ENCODE data around the gene PNMA6F.

DNA sequence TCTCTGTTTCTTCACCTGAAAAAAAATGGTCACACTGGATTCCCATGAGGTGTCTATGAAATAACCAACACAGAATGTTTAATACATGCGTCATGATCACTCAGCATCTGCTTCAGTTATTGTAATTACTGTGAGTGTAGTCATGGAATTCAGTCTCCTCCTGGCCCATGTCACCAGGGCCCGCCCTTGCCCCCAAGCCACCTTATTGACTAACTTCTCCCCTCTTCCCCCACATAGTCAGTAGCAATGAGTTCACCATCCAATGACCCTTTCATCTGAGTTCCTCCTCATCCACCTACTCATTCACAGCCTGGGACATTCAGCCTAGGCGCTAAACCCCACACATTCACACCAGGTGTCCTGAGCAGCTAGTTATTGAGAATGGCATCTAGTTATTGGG, 15.6 kb downstream of the PNMA6F start:
- TF ChIP-seq, protein P1, sequence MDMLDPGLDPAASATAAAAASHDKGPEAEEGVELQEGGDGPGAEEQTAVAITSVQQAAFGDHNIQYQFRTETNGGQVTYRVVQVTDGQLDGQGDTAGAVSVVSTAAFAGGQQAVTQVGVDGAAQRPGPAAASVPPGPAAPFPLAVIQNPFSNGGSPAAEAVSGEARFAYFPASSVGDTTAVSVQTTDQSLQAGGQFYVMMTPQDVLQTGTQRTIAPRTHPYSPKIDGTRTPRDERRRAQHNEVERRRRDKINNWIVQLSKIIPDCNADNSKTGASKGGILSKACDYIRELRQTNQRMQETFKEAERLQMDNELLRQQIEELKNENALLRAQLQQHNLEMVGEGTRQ (IDR thresholded peaks at IDR 0.05; ENCODE audit: low read length) = no peak
- no peak for TF ChIP-seq GABPA (IDR thresholded peaks at IDR 0.05; ENCODE audit: borderline replicate concordance, insufficient read depth, low read length)
- TF ChIP-seq POLR2A (IDR thresholded peaks at IDR 0.05; ENCODE audit: control extremely low read depth in 1 of 2, low read depth in 2 of 2, low read length in 2 of 2) = no peak
- TF ChIP-seq, protein P2, sequence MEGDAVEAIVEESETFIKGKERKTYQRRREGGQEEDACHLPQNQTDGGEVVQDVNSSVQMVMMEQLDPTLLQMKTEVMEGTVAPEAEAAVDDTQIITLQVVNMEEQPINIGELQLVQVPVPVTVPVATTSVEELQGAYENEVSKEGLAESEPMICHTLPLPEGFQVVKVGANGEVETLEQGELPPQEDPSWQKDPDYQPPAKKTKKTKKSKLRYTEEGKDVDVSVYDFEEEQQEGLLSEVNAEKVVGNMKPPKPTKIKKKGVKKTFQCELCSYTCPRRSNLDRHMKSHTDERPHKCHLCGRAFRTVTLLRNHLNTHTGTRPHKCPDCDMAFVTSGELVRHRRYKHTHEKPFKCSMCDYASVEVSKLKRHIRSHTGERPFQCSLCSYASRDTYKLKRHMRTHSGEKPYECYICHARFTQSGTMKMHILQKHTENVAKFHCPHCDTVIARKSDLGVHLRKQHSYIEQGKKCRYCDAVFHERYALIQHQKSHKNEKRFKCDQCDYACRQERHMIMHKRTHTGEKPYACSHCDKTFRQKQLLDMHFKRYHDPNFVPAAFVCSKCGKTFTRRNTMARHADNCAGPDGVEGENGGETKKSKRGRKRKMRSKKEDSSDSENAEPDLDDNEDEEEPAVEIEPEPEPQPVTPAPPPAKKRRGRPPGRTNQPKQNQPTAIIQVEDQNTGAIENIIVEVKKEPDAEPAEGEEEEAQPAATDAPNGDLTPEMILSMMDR (IDR thresholded peaks at IDR 0.05; ENCODE audit: control extremely low read depth in 1 of 3, insufficient read depth in 1 of 3, low read depth in 1 of 3, low read length in 3 of 3) = no peak
- no peak for TF ChIP-seq BACH1 (IDR thresholded peaks at IDR 0.05; ENCODE audit: low read length)
- no peak for TF ChIP-seq RAD21 (IDR thresholded peaks at IDR 0.05 in 1 of 2, conservative IDR thresholded peaks at IDR 0.05 in 1 of 2; ENCODE audit: low read depth in 2 of 2, low read length in 2 of 2)
- no peak for TF ChIP-seq KDM1A (IDR thresholded peaks at IDR 0.05; ENCODE audit: borderline replicate concordance, low read length)
- no peak for TF ChIP-seq SRF (IDR thresholded peaks at IDR 0.05; ENCODE audit: low read depth, low read length)

Data from H1 (cell line).